PFSK-1 (cell line): ENCODE measurements around the gene TCF4.

Experiments used
- FOXP2 ChIP-seq: optimal IDR thresholded peaks from 2 replicates; pipeline ENCODE3; 2011; ENCODE audit warnings: borderline replicate concordance, control low read depth, inconsistent platforms; ENCODE audit not compliant: insufficient read depth; ENCODE audit errors: extremely low read length, extremely low read depth
- POLR2AphosphoS5 ChIP-seq: IDR thresholded peaks from 2 replicates; pipeline ENCODE4 v1.6.1; 2012; ENCODE audit warnings: low read depth, mild to moderate bottlenecking, control low read depth, low read length, moderate library complexity
- REST ChIP-seq, 2 experiments: IDR thresholded peaks; 2 replicates each; pipeline versions ENCODE4 v1.6.1 to v1.8.0; 2011 to 2012; ENCODE audit warnings: low read depth in 2 of 2, low read length in 2 of 2, control low read depth in 1 of 2, inconsistent platforms in 1 of 2, mild to moderate bottlenecking in 1 of 2, moderate library complexity in 1 of 2; ENCODE audit not compliant: insufficient read depth in 1 of 2
- SIN3A ChIP-seq: IDR thresholded peaks from 2 replicates; pipeline ENCODE4 v1.6.1; 2012; ENCODE audit warnings: mild to moderate bottlenecking, low read length, moderate library complexity, borderline replicate concordance; ENCODE audit not compliant: insufficient read depth
- TAF1 ChIP-seq: IDR thresholded peaks from 2 replicates; pipeline ENCODE4 v1.6.1; 2012; ENCODE audit warnings: low read length, control low read depth, borderline replicate concordance; ENCODE audit not compliant: insufficient read depth

The TCF4 gene

GRCh38 chr18:55573386-55573785, 14.6 kb downstream of the TCF4 start:
- TF ChIP-seq FOXP2: no peak
- TF ChIP-seq REST (IDR thresholded peaks at IDR 0.05; ENCODE audit: insufficient read depth in 1 of 2, low read depth in 2 of 2, low read length in 2 of 2): no peak
- TF ChIP-seq SIN3A: no peak
- no peak for TF ChIP-seq TAF1
- TF ChIP-seq POLR2AphosphoS5: no peak

- TF ChIP-seq REST (IDR thresholded peaks at IDR 0.05; ENCODE audit: insufficient read depth in 1 of 2, low read depth in 2 of 2, low read length in 2 of 2): no peak
- TF ChIP-seq TAF1: no peak
- no peak for TF ChIP-seq FOXP2
- TF ChIP-seq POLR2AphosphoS5: no peak
Measured at GRCh38 chr18:55570966-55571365, 17.0 kb downstream of the TCF4 start.

- TF ChIP-seq REST (IDR thresholded peaks at IDR 0.05; ENCODE audit: insufficient read depth in 1 of 2, low read depth in 2 of 2, low read length in 2 of 2) (no peak), SIN3A (no peak), FOXP2 (no peak), POLR2AphosphoS5 (no peak), TAF1 (no peak)
Measured at GRCh38 chr18:55566456-55566935, 21.5 kb downstream of the TCF4 start.

GRCh38 chr18:55559739-55560138, 28.3 kb downstream of the TCF4 start:
- TF ChIP-seq SIN3A (no peak), FOXP2 (no peak), REST (IDR thresholded peaks at IDR 0.05; ENCODE audit: insufficient read depth in 1 of 2, low read depth in 2 of 2, low read length in 2 of 2) (no peak), POLR2AphosphoS5 (no peak), TAF1 (no peak)

- TF ChIP-seq REST (IDR thresholded peaks at IDR 0.05; ENCODE audit: insufficient read depth in 1 of 2, low read depth in 2 of 2, low read length in 2 of 2) (no peak), POLR2AphosphoS5 (no peak), SIN3A (no peak), FOXP2 (no peak), TAF1 (no peak)
Measured at GRCh38 chr18:55557211-55557610, 30.8 kb downstream of the TCF4 start.
